GM19025 (cell line): ENCODE results near the gene TM4SF4.

Experiments
- ATAC-seq: cut with Tn5 transposase; IDR thresholded peaks from one replicate; pipeline ENCODE4 v1.9.1; 2021; ENCODE audit warnings: mild to moderate bottlenecking, low read depth, moderate library complexity; ENCODE audit not compliant: unreplicated experiment

Gene TM4SF4

DNA sequence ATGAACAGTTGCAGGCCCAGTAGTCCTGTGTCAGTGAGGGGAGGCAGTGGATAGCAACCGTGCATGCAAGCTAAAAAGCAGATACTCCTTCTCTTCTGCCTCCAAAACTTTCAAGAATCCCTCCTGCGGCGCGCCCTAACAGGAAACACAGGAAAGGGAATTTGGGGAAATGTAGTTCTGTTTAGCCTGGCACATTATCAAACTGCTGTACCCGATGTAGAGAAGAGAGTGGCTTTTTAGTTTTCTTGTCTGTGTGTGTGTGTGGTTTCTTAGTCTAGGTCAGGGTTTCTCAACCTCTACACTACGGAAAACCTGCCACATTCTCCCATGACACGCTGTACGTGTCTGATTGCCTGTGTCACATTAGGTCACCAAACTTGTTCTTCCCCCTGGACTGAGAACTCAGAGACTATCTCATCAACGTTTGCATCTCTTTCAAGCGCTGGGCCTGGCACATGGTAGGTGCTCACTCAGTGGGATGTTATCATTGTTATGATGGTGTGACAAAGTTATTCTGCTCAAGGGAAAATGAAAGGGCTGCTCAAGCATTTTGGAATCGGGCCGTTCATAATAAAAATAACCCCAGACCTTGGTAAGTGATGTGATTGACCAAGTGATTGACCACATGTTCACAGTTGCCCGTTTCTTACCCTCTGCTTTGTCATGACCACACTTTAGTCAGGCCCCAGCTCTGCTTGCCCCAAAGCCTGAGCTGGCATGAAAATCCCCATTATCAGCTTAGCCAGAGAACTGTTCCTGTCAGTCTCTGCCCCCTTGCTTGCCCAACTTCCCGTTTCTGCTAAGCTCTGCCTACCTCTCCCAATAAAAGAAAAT lies 33.2 kb downstream of the TM4SF4 start:
- ATAC-seq: no peak

DNA sequence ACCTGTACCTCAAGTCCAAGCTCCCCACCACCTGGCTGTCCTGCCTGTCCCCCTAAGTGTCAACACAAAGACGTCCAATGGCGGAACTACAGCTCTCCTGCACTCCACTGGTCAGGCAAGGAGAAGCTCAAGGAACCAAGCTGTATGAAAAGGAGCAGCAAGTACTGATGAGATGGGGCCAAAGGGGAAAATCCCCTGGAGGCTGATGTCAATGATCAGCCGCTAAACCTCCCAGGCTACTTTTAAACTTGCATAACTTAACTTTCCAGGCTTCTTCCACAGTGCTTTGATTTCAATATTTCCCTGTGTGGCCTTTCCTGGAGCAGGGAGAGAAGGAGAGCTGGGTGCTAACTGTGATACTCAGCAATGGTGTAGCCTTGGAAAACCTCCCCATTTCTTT lies 35.0 kb downstream of the TM4SF4 start:
- no peak for ATAC-seq

DNA sequence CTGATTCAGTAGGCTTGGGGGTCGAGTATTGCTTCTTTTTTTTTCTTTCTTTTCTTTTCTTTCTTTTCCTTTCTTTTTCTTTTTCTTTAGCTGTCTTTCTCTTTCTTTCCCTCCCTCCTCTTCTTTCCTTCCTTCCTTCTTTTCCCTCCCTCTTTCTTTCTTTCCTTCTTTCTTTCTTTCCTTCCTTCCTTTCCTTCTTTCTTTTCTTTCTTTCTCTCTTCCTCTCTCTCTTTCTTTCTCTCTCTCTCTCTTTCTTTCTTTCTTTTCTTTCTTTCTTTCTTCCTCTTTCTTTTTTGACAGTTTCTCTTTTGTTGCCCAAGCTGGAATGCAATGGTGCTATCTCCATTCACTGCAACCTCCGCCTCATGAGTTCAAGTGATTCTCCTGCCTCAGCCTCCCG lies 36.0 kb downstream of the TM4SF4 start:
- ATAC-seq: no peak

DNA sequence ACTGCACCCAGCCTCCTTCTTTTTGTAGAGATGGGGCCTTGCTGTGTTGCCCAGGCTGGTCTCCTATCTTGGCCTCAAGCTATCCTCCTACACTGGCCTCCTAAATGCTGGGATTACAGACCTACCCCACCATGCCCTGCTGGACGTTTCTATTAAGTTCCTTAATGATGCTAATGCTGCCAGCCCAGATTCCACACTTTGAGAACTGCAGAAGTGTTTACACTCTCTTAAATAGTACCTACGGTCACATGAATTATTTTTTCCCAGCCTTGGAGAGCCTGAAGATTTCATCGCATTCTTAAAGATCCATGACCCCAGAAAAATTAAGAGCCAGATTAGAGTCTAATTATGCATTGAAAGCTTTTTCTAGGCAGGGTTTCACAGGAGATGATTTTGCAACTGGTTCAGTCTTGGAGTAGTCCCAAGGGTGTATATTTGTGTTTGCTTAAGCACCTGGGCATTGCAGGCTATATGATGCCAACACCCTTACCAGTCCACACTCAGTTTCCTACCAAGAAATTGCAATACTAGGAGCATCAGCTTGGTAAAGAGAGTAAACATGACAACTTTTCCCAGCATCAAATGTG lies 36.6 kb downstream of the TM4SF4 start:
- no peak for ATAC-seq

DNA sequence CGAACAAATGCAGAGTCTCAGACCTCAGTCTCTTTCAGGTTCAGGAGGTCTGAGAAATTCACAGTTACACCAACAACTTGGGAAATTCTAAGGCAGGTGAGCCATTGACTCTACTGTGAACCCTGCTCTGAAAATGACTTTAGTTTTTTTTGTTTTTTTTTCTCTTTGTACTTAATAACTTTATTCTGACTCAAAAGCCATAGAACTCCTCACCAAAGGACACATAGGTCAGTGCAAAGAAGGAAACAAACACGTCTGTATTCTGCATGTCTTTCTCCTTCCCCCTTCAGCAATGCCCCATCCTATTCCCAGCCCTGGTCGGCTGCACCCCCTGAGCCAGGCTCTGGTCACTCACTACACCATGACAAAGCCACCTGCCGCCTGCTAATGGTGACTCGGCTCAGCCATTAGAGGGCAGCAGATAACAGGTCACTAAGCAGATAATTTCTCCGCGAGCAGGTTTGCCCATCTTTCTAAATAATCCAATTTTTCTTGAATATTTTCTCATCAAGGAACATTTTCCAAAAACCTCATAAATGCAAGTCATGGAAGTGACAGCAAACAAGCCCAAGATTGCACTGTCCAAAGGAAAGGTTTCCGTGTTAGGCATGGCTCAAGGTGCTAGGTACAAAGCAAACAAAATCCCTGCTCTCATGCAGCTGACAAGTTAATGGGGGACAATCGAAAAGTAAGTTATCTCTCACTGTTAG lies 37.7 kb downstream of the TM4SF4 start:
- peak; percentile 69 for ATAC-seq

DNA sequence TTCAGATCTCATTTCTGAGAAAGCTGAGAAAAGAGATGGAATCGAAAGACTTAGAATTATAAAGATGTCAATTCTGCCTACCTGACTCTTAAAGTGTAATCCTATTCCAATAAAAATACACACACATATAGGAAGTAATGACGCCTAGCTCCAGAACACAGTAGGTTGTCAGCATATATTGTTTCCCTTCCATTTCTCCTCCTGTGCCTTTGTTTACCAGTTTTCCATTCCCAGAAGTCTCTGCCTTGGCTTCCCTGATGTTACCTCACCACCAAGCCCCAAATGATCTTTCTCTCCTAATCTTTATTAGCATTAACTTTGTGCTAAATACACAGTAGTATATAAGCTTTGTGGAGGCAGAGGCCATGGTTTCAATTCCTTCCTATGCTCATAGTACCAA lies 40.0 kb downstream of the TM4SF4 start:
- ATAC-seq: no peak

DNA sequence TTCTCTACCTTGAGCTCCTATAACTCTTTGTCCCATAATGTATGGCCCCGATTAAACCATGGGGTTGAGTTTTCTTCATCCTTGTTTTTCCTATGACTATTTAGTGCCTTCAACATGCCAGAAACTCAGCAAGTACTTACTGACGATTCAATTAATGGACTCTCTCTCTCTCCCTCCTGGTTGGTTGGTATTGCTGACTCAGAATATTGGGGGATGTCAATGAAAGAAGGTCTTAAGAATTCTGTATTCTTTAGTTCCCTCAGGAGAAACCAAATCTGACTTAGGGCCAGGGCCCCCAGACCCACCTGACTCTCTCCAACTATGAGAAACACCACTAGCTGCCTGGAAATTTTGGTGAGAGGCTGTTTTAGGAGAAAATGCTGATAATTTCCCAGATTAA lies 40.8 kb downstream of the TM4SF4 start:
- ATAC-seq: no peak

DNA sequence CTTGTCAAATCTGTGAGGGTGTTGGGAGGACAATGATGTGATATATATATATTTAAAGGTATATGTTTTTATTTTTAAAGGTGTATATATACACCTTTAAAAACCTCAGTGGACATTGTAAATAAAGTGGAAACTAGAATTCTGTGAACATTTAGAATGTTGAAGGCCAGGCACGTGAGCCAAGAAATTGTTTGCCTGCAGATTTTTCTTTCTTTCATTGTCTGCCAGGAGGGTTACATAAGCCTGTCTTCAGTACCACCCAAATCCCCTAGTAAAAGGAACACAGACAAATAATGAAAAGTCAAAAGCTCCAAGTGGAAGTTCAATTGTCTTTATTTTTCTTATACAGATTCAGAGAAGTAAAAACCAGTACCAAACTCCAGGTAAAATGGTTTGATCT lies 42.4 kb downstream of the TM4SF4 start:
- ATAC-seq: no peak

DNA sequence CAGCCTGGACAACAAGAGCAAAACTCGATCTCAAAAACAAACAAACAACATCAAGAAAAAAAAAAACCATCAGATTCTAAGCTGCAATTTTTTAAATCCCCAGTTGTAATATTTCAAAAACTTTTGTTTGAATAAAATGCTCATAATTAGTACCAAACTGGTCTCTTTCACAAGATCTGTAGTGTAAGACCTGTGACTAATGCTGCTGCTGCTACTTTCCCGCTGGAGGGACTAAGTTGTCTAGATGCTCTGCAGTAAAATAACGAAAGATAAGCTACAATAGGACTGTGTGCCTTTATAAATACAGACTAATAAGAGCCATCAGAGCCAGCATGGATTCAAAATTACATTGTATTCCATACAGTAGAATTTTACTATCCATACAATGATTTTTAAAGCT lies 45.4 kb downstream of the TM4SF4 start:
- no peak for ATAC-seq

DNA sequence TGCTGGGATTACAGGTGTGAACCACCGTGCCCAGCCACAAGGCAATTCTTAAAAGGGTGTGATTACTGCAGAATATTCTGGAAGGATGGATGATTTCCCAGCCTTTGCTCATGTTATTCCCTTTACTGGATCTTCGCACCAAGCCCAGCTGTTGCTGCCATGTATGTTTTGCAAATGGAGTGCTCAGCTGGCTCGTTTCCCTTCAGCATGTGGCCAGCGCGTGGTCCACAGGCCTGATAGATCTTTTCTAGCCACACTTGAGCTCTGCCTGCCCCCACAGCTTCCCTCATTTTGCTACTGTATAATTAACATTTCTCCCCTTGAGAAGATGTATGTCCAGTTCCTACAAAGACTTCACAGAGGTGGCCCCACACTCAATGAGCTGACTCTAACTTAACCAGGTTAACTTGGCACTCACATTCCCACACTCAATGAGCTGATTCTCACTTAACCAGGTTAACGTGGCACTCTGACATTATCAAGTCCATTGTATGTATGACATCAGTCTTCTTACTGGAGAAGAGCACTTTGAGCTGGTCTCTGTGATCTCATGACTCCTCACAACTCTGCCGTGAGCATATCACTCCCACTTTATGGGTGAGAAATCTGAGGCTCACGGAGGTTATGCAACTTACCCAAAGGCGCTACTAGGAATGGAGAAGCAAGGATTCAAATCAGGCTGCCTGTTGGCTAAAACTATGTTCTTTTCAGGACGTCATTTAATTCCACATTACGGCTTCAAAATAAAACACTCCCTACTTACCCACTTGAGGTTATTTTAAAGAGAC lies 49.2 kb downstream of the TM4SF4 start:
- ATAC-seq: no peak

DNA sequence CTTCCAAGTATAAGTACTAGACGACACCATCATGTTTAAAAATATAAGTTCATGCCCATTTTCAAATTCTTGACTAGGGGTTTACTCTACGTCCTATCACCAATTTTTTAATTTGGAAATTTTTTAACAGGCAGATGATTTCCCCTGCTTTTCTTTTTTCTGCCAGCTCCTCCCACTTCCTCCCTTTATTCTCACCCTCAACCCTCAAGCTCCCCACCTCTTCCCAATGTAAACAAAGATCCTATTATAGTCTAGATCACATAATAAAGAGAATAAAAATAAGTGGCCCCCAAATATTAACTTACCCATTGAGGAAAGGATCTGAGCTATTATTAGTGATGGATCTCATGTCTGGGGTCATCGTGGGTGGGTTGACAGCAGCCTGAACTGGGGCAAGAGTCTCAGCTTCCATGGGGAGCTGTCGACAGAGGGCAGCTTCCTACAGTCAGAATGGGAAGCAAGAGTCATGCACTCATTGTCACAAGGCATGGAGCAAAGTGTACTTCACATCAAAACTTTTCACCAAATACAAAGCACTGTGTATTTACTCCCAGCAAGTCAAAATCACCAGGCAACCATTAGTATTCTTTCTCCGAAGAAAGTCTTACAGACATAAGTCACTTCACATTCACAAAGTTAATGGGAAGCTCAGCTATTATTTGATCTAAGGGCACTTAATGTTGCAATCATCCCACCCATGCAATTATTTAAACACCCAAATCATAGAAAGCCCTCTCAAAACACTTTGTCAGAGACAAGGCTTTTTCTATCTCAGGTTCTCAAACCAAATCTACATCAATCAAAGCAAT lies 53.2 kb downstream of the TM4SF4 start:
- no peak for ATAC-seq

DNA sequence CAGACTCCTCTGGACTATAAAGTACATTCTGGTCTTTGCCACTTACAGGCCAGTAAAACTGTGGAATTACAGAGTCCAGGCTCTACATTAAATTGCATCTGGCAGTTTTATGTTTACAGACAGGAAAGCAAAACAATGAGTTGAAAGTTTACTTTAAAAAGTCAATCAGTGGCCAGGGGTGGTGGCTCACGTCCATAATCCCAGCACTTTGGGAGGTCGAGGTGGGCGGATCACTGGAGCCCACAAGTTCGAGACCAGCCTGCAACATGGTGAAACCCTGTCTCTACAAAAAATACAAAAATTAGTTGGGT lies 53.8 kb downstream of the TM4SF4 start:
- ATAC-seq: no peak

DNA sequence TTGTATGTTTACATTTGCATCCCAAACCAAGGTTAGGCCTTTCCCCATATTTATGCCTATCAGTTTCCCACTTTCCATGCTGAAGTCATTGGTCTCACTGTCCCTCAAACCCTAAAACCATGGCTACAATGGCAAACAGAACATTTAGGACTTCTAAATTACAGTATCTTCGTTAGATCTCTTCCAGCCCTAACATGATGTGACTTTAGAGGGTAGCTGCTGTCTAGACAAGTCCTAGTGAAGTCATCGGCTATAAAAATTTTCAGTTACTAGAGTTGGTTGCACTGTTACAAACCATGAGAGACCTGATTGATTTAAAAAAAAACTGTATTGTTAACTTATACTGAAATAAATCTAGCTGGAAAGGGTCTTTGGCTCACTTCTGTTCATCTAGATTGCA lies 54.6 kb downstream of the TM4SF4 start:
- ATAC-seq: no peak

DNA sequence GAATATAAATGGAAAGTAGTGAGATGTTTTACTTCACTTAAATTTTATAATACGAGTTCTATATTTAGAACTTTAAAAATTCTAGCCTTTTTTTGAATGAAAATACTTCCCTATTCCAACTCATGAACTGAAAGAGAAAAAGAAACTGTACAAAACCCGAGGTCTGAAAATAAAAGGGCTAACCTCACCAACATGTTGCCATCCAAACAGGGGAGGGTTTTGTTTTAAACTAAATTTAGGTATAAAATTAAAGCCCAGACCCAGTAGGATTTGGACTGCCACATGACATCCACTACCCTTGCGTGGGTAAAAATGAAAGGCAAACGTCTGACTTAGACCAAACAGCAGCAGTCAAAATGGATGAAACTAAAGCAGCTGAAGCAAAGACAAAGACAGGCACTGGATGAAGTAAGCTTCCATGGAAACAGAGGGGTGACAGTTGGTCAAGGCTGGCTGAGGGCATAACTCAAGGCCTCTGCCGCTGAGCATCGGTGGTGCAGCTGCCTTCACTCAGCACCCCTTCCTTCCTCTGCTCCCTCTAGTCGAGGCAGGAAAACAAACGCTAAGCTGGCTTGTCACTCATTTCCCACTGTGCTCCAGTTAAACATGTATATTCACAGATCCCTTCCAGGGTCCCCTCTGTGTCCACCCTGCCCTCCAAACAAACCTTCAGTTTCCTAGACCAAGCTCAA lies 58.1 kb downstream of the TM4SF4 start:
- ATAC-seq: no peak

DNA sequence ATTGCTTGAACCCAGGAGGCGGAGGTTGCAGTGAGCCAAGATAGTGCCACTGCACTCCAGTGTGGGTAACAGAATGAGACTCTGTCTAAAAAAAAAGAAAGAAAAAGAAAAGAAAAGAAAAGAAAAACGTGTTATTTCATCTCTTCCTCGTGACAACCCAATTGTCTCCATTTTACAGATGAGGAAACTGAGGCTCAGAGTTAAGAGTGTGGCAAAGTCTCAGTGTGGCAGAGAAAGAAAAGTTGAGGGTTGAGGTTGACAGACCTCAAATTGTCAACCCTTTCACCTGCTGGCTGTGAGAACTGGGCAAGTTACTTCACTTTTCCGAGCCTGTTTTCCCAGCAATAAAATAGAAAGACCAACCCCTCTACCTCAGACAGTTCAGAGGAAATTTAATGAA lies 59.6 kb downstream of the TM4SF4 start:
- ATAC-seq: no peak

DNA sequence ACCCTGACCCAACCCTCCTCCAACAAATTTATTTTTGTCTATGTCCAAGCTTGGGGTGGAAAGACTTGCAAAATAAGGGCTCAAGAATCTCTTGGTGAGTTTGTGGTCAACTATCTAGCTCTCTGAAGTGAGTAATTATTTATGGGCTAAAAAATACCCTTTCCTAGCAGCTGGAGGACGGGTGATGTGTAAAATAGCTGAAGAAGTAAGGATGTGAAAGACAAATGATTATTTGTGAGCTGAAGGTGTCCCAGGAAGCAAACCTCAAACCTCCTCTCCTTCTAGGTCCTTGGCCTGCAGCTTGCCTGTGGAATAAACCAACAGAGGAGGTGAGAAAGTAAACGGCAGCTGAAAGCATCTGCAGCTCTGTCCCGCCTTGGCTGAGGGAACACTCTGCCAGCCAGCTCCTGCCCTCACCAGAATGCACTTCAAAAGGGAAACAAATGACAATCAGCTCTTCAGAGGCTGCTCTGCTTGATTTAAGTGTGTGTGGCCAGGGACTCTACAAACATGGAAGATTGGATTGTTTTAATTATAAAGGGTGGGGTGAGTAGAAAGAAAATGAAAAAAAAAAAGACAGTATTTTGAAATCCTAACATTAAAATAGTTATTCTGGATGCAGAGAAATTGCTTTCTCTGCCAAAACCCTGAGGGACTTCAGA lies 60.3 kb downstream of the TM4SF4 start:
- ATAC-seq: no peak

DNA sequence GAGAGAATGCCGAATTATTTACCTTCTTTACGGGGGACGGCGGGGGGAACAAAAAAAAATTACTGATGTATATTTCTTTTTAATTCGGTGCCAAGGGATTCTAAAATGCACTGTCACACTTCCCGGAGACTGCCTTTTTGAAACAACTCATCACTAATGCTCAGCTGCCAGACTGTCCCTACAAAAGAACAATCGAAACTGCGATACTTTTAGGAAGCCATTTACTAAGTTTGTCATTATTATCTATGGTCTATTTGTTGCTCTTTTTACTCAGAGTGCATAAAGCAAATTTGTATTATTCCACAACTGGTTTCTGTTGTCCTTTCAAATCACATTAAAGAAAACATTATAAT lies 60.8 kb downstream of the TM4SF4 start:
- no peak for ATAC-seq

DNA sequence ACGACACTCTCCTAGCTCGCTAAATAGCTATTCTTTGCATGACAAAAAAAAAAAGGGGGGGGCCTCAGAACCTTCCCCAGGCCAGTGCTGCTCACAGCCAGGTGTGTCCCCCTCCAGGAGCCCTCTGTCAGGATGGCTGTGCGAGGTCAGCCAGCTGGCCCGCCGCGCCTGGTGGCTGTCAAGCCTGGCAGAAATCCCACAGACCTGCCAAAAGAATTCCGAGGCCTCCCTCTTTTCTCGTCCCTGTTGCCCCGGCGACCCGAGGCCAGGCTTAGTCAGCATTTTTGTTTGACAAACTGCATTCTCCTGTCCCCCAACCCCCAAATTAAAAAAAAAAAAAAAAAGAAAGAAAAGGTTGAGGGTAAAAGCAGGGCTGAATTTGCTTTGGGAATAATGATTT lies 61.9 kb downstream of the TM4SF4 start:
- no peak for ATAC-seq

DNA sequence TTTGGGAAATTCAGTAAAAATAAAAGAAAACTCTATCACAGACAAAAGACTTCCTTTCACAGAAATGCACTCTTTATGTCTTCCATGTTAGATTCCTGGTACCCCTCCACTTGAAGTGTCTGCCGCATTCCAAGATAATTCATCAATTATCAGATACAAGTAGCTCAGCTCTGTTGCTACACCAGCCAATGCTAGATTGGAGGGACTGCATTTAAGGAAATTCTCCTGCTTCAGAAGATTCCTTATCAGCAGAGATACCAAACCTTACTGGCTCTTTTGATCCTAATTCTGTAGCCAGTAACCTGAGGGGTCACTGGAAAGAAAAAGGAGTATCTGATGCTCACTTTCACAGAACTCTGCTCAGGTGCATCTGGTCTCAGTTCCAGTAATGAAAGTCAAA lies 63.9 kb downstream of the TM4SF4 start:
- no peak for ATAC-seq
